ENCODE data around the gene PDK2.

- no peak for TF ChIP-seq CTCF (IDR thresholded peaks at IDR 0.05)
- TF ChIP-seq EZH2 (IDR thresholded peaks at IDR 0.05), result no peak
- no peak for TF ChIP-seq EZH2phosphoT487 (IDR thresholded peaks at IDR 0.05)
These were observed 10.7 kb downstream of the PDK2 start for GRCh38 chr17:50105811-50106210.

Measured in neural progenitor cell (in vitro differentiated cells).